HepG2 (cell line): ENCODE measurements around the gene ZNF254. TPM values are rescaled to one million over a fixed set of nuclear protein-coding genes. Genes with fewer than 3 reads are reported as not detected.

Experiments
- ATAC-seq: fragments of 200-7000 bp; cut with Tn5 transposase; 3 replicates; pipeline ENCODE4 v1.9.1; 2020; ENCODE audit warnings: mild to moderate bottlenecking, moderate library complexity
- BruUV-seq: library from RNA; stranded (reverse); fragments of 400-500 nt; replicated peaks from 2 replicates; lab custom pipeline; 2021; lab: Mats Ljungman, UMichigan
- CTCF ChIA-PET: fragments of 300-600 bp; formaldehyde crosslinking; extraction: SDS; loops from one replicate; lab custom pipeline; 2021; ENCODE audit warnings: low total read pairs, inconsistent platforms, low intra/inter-chr PET ratio; lab: Yijun Ruan, JAX
- POLR2A ChIA-PET: fragments of 350-600 bp; sonication (Branson Sonifier 250); formaldehyde crosslinking; loops from one replicate; lab custom pipeline; 2020; ENCODE audit warnings: antibody characterized with exemption, inconsistent platforms; lab: Yijun Ruan, JAX
- DNase-seq: peaks from one replicate; pipeline ENCODE4 v3.0.0-alpha.2; 2015; ENCODE audit warnings: low spot score
- FAIRE-seq: peaks from 3 replicates; lab custom pipeline; 2011; peaks lifted over from hg19 to GRCh38; lab: Jason Lieb, UNC
- H2AFZ ChIP-seq: one replicate; pipeline ENCODE4 v1.6.1; 2011; ENCODE audit warnings: low read length, inconsistent platforms
- H3K27ac ChIP-seq: fragments of 300-600 bp; 3 replicates; pipeline ENCODE4 v1.8.0; 2011; ENCODE audit warnings: mixed run types, mild to moderate bottlenecking, mixed read lengths, low read length, inconsistent platforms; ENCODE audit not compliant: insufficient read depth; ENCODE audit errors: extremely low read length
- H3K27me3 ChIP-seq, 2 experiments: fragments of 200-600 bp in 1 of 2; 2 replicates in 1 of 2; 3 replicates in 1 of 2; pipeline versions ENCODE4 v1.6.0 to v1.8.0; 2011; ENCODE audit warnings: low read length in 2 of 2, mild to moderate bottlenecking in 2 of 2, moderate library complexity in 2 of 2, inconsistent platforms in 1 of 2; ENCODE audit not compliant: insufficient read depth in 2 of 2, control insufficient read depth in 1 of 2
- H3K36me3 ChIP-seq, 2 experiments: fragments of 200-600 bp in 1 of 2; replicated peaks in 1 of 2; 2 replicates in 1 of 2; 3 replicates in 1 of 2; pipeline versions ENCODE4 v1.5.1 to v1.8.0; 2011; ENCODE audit warnings: low read length in 2 of 2, inconsistent platforms in 1 of 2; ENCODE audit not compliant: insufficient read depth in 2 of 2, control insufficient read depth in 1 of 2
- H3K4me1 ChIP-seq: 2 replicates; pipeline ENCODE4 v1.5.1; 2012; ENCODE audit warnings: low read length, inconsistent platforms; ENCODE audit not compliant: insufficient read depth
- H3K4me2 ChIP-seq: 2 replicates; pipeline ENCODE4 v1.6.0; 2011; ENCODE audit warnings: low read depth, low read length, inconsistent platforms
- H3K4me3 ChIP-seq, 3 experiments: fragments of 200-600 bp in 1 of 3; sonication (generic), shearing (Covaris generic) in 1 of 3; replicated peaks in 1 of 3; 2 replicates each; pipeline ENCODE4 v1.5.1; 2011 to 2016; ENCODE audit warnings: low read length in 3 of 3, inconsistent platforms in 2 of 3, low read depth in 2 of 3, mild to moderate bottlenecking in 2 of 3, control low read depth in 1 of 3, mixed read lengths in 1 of 3; ENCODE audit not compliant: insufficient read depth in 1 of 3
- H3K79me2 ChIP-seq: one replicate; pipeline ENCODE4 v1.6.1; 2011; ENCODE audit warnings: low read length, inconsistent platforms; ENCODE audit not compliant: insufficient read depth
- H3K9ac ChIP-seq: 2 replicates; pipeline ENCODE4 v1.6.0; 2011; ENCODE audit warnings: mild to moderate bottlenecking, low read depth, low read length, inconsistent platforms; ENCODE audit not compliant: insufficient read depth
- H3K9me3 ChIP-seq: 2 replicates; pipeline ENCODE4 v1.5.1; 2012; ENCODE audit warnings: mild to moderate bottlenecking, low read length
- H4K20me1 ChIP-seq: 2 replicates; pipeline ENCODE4 v1.6.0; 2011; ENCODE audit warnings: inconsistent platforms, mild to moderate bottlenecking, low read length, moderate library complexity; ENCODE audit not compliant: insufficient read depth
- ELF4 ChIP-seq: sonication (generic); formaldehyde crosslinking; IDR thresholded peaks from 2 replicates; pipeline ENCODE4 v1.5.0; 2020; ENCODE audit warnings: missing genetic modification reagents, mild to moderate bottlenecking, moderate library complexity, borderline replicate concordance
- HHEX ChIP-seq: IDR thresholded peaks from 2 replicates; pipeline ENCODE4 v1.6.1; 2016; ENCODE audit warnings: control low read depth
- MED8 ChIP-seq: sonication (generic); formaldehyde crosslinking; IDR thresholded peaks from 2 replicates; pipeline ENCODE4 v1.8.1; 2023; ENCODE audit warnings: mild to moderate bottlenecking, missing genetic modification reagents; ENCODE audit not compliant: insufficient replicate concordance
- TCF12 ChIP-seq, 2 experiments: fragments of 450-650 bp in 1 of 2; sonication (generic) in 1 of 2; formaldehyde crosslinking in 1 of 2; IDR thresholded peaks; 2 replicates each; pipeline versions ENCODE4 v1.6.1 to v1.8.0; 2017 to 2022; ENCODE audit warnings: antibody characterized with exemption in 1 of 2, mild to moderate bottlenecking in 1 of 2, missing genetic modification reagents in 1 of 2, moderate library complexity in 1 of 2
- ZFP62 ChIP-seq: sonication (generic); formaldehyde crosslinking; IDR thresholded peaks from 2 replicates; pipeline ENCODE4 v1.4.0; 2020; ENCODE audit warnings: missing genetic modification reagents
- ZNF18 ChIP-seq: sonication (generic); formaldehyde crosslinking; IDR thresholded peaks from 2 replicates; pipeline ENCODE4 v1.8.0; 2022; ENCODE audit warnings: mild to moderate bottlenecking, missing genetic modification reagents; ENCODE audit not compliant: insufficient replicate concordance
- ZNF383 ChIP-seq: sonication (generic); formaldehyde crosslinking; IDR thresholded peaks from 2 replicates; pipeline ENCODE4 v1.4.0; 2020; ENCODE audit warnings: missing genetic modification reagents, mild to moderate bottlenecking, borderline replicate concordance
- ZNF557 ChIP-seq: sonication (generic); formaldehyde crosslinking; IDR thresholded peaks from 2 replicates; pipeline ENCODE4 v1.4.0; 2020; ENCODE audit warnings: missing genetic modification reagents
- ZNF572 ChIP-seq: sonication (generic); formaldehyde crosslinking; IDR thresholded peaks from 2 replicates; pipeline ENCODE4 v1.5.1; 2020; ENCODE audit warnings: mild to moderate bottlenecking, missing genetic modification reagents
- ZNF609 ChIP-seq: sonication (generic); formaldehyde crosslinking; IDR thresholded peaks from 2 replicates; pipeline ENCODE4 v1.4.0; 2020; ENCODE audit warnings: mild to moderate bottlenecking, missing genetic modification reagents, borderline replicate concordance
- ZNF839 ChIP-seq: sonication (generic); formaldehyde crosslinking; IDR thresholded peaks from 2 replicates; pipeline ENCODE4 v1.4.0; 2020; ENCODE audit warnings: missing genetic modification reagents, mild to moderate bottlenecking, borderline replicate concordance
- ZSCAN25 ChIP-seq: sonication (generic); formaldehyde crosslinking; IDR thresholded peaks from 2 replicates; pipeline ENCODE4 v1.8.0; 2022; ENCODE audit warnings: mild to moderate bottlenecking, missing genetic modification reagents
- WGBS: methylation state at CpG from one replicate; pipeline ENCODE4 v1.1.6; 2017; ENCODE audit warnings: low lambda C conversion rate; 5-methylcytosine and 5-hydroxymethylcytosine counted together
- in situ Hi-C: cut with HindIII; loops from 2 replicates; pipeline ENCODE4 v1.10.0; 2017; ENCODE audit warnings: low pct_unique_long_range_greater_than_20kb; ENCODE audit not compliant: extremely low pct_ligation_motif_present
- intact Hi-C: fragments of 100-400 bp; cut with micrococcal nuclease; formaldehyde crosslinking; loops from one replicate; pipeline ENCODE4 v1.10.0; 2022; ENCODE audit not compliant: unreplicated experiment
- polyA plus RNA-seq, 8 experiments: library from polyadenylated mRNA; depleted of rRNA in 3 of 8; stranded (reverse) in 7 of 8; unstranded in 1 of 8; fragments of >200 nt; fragmentation: Illumina TruSeq in 4 of 8; extraction: Trizol in 4 of 8; gene quantifications; 2 replicates each; pipeline versions ENCODE4 v1.2.1 to v1.2.3, GENCODE V29; 2011 to 2016; ENCODE audit warnings: low read depth in 4 of 8, missing spikeins in 1 of 8, mixed read lengths in 1 of 8; ENCODE audit not compliant: insufficient read depth in 1 of 8
- total RNA-seq, 5 experiments: library from RNA; depleted of rRNA; stranded (reverse); fragments of >200 nt; fragmentation: Illumina TruSeq; extraction: Trizol; gene quantifications; 2 replicates each; pipeline ENCODE4 v1.2.3, GENCODE V29; 2016; ENCODE audit warnings: low read depth in 1 of 5
- TF ChIP-seq, protein P1 (sequence below): sonication (generic); formaldehyde crosslinking; IDR thresholded peaks from 2 replicates; pipeline ENCODE4 v1.4.0; 2020; ENCODE audit warnings: mild to moderate bottlenecking, missing genetic modification reagents

The ZNF254 gene
- total and polyA plus RNA-seq, 2 of the 13 experiments (the other 11 are each of a cell fraction or from before 2014, with no cell fraction given), result 2.6 to 4.6 TPM

DNA sequence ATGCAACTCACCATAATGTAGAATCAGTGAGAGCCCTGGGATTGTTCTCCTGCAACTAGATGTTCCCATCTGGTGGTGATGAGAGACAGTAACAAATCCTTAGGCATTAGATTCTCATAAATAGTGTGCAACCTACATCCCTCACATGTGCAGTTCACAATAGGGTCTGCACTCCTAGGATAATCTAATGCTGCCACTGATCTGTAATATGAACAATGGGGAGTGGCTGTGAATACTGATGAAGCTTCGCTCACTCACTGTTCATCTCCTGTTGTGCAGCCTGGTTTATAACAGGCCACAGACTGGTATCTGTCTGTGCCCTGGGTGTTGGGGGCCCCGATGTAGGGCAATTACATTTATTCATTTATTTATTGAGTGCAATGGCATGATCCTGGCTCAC is 86.9 kb downstream of the ZNF254 start (continued):
- TF ChIP-seq ZNF557 (CRISPR knock-in tag) (no peak), ELF4 (CRISPR knock-in tag) (no peak), ZNF839 (no peak), MED8 (CRISPR knock-in tag) (no peak)
- TF ChIP-seq, protein P1, sequence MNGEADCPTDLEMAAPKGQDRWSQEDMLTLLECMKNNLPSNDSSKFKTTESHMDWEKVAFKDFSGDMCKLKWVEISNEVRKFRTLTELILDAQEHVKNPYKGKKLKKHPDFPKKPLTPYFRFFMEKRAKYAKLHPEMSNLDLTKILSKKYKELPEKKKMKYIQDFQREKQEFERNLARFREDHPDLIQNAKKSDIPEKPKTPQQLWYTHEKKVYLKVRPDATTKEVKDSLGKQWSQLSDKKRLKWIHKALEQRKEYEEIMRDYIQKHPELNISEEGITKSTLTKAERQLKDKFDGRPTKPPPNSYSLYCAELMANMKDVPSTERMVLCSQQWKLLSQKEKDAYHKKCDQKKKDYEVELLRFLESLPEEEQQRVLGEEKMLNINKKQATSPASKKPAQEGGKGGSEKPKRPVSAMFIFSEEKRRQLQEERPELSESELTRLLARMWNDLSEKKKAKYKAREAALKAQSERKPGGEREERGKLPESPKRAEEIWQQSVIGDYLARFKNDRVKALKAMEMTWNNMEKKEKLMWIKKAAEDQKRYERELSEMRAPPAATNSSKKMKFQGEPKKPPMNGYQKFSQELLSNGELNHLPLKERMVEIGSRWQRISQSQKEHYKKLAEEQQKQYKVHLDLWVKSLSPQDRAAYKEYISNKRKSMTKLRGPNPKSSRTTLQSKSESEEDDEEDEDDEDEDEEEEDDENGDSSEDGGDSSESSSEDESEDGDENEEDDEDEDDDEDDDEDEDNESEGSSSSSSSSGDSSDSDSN (CRISPR knock-in tag), result no peak
- TF ChIP-seq, all 625 proteins: peak for 0

- Histone ChIP-seq H4K20me1 (no peaks in the 10 kb centered on the region), H3K4me3 (no peak overlapping the region), H3K4me2 (no peak overlapping the region), H3K9me3 (peaks cover 29% of the 10 kb centered on the region), H2AFZ (no peak overlapping the region), H3K27ac (no peak overlapping the region), H3K79me2 (no peaks in the 10 kb centered on the region), H3K9ac (no peak overlapping the region), H3K4me1 (no peaks in the 10 kb centered on the region), H3K27me3 (no peaks in the 10 kb centered on the region), H3K36me3 (no peaks in the 10 kb centered on the region)
- POLR2A ChIA-PET, result no interaction called here
- intact Hi-C loops, result no loop called here
- 49% methylated on average over 16 of the region's 18 CpGs for WGBS
- no peak for ATAC-seq
- no peak for FAIRE-seq
- CTCF ChIA-PET, result no interaction called here
- in situ Hi-C loops, result no loop called here
- no TSS peak for BruUV-seq
- DNase-seq, result no peak
- TF ChIP-seq ZFP62 (CRISPR knock-in tag), result no peak
- TF ChIP-seq ZSCAN25 (CRISPR knock-in tag), result no peak
- TF ChIP-seq HHEX, result no peak
- no peak for TF ChIP-seq ZNF609 (CRISPR knock-in tag)
- no peak for TF ChIP-seq ZNF383 (CRISPR knock-in tag)
- TF ChIP-seq ZNF18 (CRISPR knock-in tag), result no peak
- no peak for TF ChIP-seq ZNF572 (CRISPR knock-in tag)
- no peak for TF ChIP-seq TCF12 (IDR thresholded peaks at IDR 0.05)
- no peak for TF ChIP-seq TCF12 (CRISPR knock-in tag; IDR thresholded peaks at IDR 0.05)
Observed at GRCh38 chr19:24177686-24178085, 90.7 kb downstream of the ZNF254 start.
